Heart left ventricle (tissue), 16 donors: ENCODE measurements around the gene THAP4. TPM values are rescaled to one million over a fixed set of nuclear protein-coding genes. Genes with fewer than 3 reads are reported as not detected.

ENCODE experiments used
- ATAC-seq, 4 donors: fragments of 200-7000 bp; cut with Tn5 transposase; one replicate each; pipeline ENCODE4 v1.9.1; 2020 to 2022; ENCODE audit warnings: moderate library complexity in 4 of 4, mild to moderate bottlenecking in 3 of 4, moderate number of reproducible peaks in 1 of 4
- DNase-seq, 5 donors: peaks; one replicate each; pipeline ENCODE4 v3.0.0-alpha.2; 2020
- H3K27ac ChIP-seq, 12 donors: fragments of 200-600 bp; sonication (generic) in 4 of 12; one replicate each; pipeline versions ENCODE4 v1.5.0 to v1.8.0; 2016 to 2022; ENCODE audit warnings: mild to moderate bottlenecking in 2 of 12
- H3K27me3 ChIP-seq, 9 donors: fragments of 200-600 bp; sonication (generic) in 2 of 9; one replicate each; pipeline versions ENCODE4 v1.5.1 to v1.8.0; 2016 to 2022; ENCODE audit warnings: mild to moderate bottlenecking in 3 of 9
- H3K36me3 ChIP-seq, 9 donors: fragments of 200-600 bp; sonication (generic) in 2 of 9; one replicate each; pipeline versions ENCODE4 v1.5.0 to v1.8.0; 2018 to 2022; ENCODE audit warnings: mild to moderate bottlenecking in 2 of 9
- H3K4me1 ChIP-seq, 12 donors: fragments of 200-600 bp; sonication (generic) in 4 of 12; one replicate each; pipeline versions ENCODE4 v1.5.0 to v1.8.0; 2016 to 2022; ENCODE audit warnings: mild to moderate bottlenecking in 3 of 12
- H3K4me3 ChIP-seq, 12 donors: fragments of 200-600 bp; sonication (generic) in 4 of 12; one replicate each; pipeline versions ENCODE4 v1.5.0 to v1.8.0; 2017 to 2022; ENCODE audit warnings: mild to moderate bottlenecking in 9 of 12, moderate library complexity in 4 of 12
- H3K9me3 ChIP-seq, 12 donors: fragments of 200-600 bp; sonication (generic) in 4 of 12; one replicate each; pipeline versions ENCODE4 v1.5.0 to v1.8.0; 2016 to 2022; ENCODE audit warnings: mild to moderate bottlenecking in 1 of 12
- POLR2A ChIP-seq, 2 donors: fragments of 450-650 bp; IDR thresholded peaks; one replicate each; pipeline ENCODE4 v1.6.1; 2017; ENCODE audit warnings: antibody characterized with exemption in 2 of 2, mild to moderate bottlenecking in 2 of 2, moderate library complexity in 2 of 2
- WGBS, 4 donors: extraction: QIAGEN DNeasy Blood & Tissue Kit in 2 of 4; methylation state at CpG; one replicate each; pipeline versions ENCODE4 v1.1.5 to v1.1.7; 2013 to 2018; 5-methylcytosine and 5-hydroxymethylcytosine counted together
- intact Hi-C, 10 donors: fragments of 100-400 bp; cut with DNase I; formaldehyde crosslinking; loops; one replicate each; pipeline versions ENCODE4 v1.11.1 to v1.14.2; 2022
- polyA plus RNA-seq, 2 donors: library from polyadenylated mRNA; stranded (reverse); fragments of 200-250 nt; gene quantifications; one replicate each; pipeline ENCODE4 v1.2.3, GENCODE V29; 2013
- total RNA-seq, 9 donors: library from RNA; depleted of rRNA in 2 of 9; stranded (reverse); fragments of >200 nt in 2 of 9; fragmentation: NEBNext Ultra II Directional in 3 of 9; extraction: Animal tissue kit (Norgen Biotek cat#: 25700) in 3 of 9; gene quantifications; one replicate each; pipeline versions ENCODE4 v1.1.0 to v1.2.4, GENCODE V29; 2016 to 2023
- TF ChIP-seq, protein P1 (sequence below), 12 donors: fragments of 200-600 bp; sonication (generic) in 4 of 12; IDR thresholded peaks; one replicate each; pipeline versions ENCODE4 v1.5.0 to v1.8.0; 2018 to 2022; ENCODE audit warnings: antibody characterized with exemption in 12 of 12, mild to moderate bottlenecking in 5 of 12
- donor health status: ischemic (EF 13 %, LVEDD 7.1; RV severe dilation, severe dysfunction).
- donor health status: healthy with polysubstance abuse.
- donor health status: DM: no; HTN: yes; CAD: no.
- donor health status: DM: no; HTN: no; CAD: no.
- donor health status: ischemic (EF 25% LVEDD 6.9; RV normal size, moderate dysfunction).
- donor health status: ischemic (EF 25% LVEDD 5.7; RV mildly dilated, moderate dysfunction).
- donor health status: healthy.
- donor health status: DM: yes; HTN: yes; CAD: no.
- donor health status: ischemic (EF 35%, LVEDD 5.7; RV mildly dilated, moderate dysfunction).
- donor health status: nonischemic (EF 11% LVEDD 7.7; RV severe dilation, severe dysfunction).
- donor health status: DM: yes; HTN: yes; CAD: no.
- donor health status: PGD.
- donor health status: ischemic (EF 29% LVEDD 5.4; RV normal size, mild dysfunction).
- donor health status: nonischemic (EF 23%, LVEDD 6.1; RV moderate dilation, normal function).

THAP4 gene
- total and polyA plus RNA-seq, 11 donors = 61.7 to 110 (median 80.4) TPM

DNA sequence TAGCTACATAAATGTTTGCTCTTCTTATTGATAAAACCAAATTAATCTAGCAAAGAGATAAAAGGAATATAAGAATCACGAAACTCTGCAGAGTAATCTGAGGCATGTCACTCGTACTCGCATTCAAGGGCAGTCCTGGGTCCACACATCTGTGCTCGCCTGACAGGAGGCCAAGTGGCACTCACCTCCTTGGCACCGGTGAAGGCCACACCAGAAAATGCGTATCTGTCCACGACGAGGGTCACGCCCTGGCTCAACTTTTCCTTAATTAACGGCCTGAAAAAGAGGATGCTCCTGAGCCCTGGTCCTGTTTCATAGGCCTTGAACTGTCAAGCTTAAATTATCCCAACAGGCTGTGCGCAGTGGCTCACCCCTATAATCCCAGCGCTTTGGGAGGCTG, 43.1 kb upstream of the THAP4 start:
- peaks cover 0 to 91% (median 46%) of the 10 kb centered on the region in 9 donors for H3K36me3 ChIP-seq
- 90 to 94% (median 93%) methylated on average over 12 of the region's 12 CpGs for WGBS, 4 donors
- no peak overlapping the region for H3K4me3 ChIP-seq
- no peak for TF ChIP-seq POLR2A (IDR thresholded peaks at IDR 0.05)
- TF ChIP-seq, protein P1, sequence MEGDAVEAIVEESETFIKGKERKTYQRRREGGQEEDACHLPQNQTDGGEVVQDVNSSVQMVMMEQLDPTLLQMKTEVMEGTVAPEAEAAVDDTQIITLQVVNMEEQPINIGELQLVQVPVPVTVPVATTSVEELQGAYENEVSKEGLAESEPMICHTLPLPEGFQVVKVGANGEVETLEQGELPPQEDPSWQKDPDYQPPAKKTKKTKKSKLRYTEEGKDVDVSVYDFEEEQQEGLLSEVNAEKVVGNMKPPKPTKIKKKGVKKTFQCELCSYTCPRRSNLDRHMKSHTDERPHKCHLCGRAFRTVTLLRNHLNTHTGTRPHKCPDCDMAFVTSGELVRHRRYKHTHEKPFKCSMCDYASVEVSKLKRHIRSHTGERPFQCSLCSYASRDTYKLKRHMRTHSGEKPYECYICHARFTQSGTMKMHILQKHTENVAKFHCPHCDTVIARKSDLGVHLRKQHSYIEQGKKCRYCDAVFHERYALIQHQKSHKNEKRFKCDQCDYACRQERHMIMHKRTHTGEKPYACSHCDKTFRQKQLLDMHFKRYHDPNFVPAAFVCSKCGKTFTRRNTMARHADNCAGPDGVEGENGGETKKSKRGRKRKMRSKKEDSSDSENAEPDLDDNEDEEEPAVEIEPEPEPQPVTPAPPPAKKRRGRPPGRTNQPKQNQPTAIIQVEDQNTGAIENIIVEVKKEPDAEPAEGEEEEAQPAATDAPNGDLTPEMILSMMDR (IDR thresholded peaks at IDR 0.05) = no peak
- no peaks in the 10 kb centered on the region for H3K9me3 ChIP-seq
- DNase-seq (no peak), ATAC-seq (no peak)
- no peak overlapping the region for H3K27ac ChIP-seq
- intact Hi-C loops = no loop called here
- H3K27me3 ChIP-seq = no peaks in the 10 kb centered on the region
- peaks cover 0 to 7% (median 2%) of the 10 kb centered on the region in 12 donors for H3K4me1 ChIP-seq

DNA sequence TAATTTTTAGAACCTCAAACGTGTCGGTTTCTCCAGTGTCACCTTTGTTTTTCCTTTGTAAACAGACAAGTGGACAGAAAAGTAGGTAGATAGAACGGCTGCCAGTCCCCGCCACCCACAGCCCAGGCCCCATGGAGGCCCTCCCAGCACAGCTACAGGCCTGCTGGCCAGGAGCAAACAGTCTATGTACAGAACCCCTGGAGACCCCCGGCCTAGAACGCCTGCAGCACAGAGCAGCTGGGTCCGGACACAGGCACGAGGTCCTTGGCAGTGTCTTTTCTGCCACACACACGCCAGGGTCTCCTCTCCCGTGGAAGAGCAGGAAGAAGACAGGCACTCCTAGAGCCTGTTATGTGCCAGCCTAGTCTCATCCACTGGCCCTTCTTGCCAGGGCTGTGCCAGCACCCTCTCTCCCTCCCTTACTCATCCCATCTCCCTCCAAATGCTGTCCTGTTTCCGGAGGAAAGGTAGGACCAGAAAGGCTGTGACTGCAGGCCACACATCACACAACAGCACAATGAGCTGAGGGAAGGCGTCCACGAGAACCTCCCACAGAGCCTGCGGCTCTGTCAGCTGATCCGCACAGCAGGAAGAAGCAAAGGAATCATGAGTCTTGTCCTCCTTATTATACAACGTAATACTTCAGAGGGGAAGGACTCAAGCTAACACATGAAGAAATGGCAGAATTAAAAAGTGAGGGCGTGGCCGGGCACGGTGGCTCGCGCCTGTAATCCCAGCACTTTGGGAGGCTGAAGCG, 42.0 kb upstream of the THAP4 start:
- intact Hi-C loops = no loop called here
- H3K27me3 ChIP-seq = no peaks in the 10 kb centered on the region
- H3K27ac ChIP-seq = no peak overlapping the region
- TF ChIP-seq POLR2A (IDR thresholded peaks at IDR 0.05) = no peak
- TF ChIP-seq, protein P1 (IDR thresholded peaks at IDR 0.05) = no peak
- H3K4me1 ChIP-seq = peaks cover 0 to 11% (median 4%) of the 10 kb centered on the region in 12 donors
- 88 to 95% (median 94%) methylated on average over 22 of the region's 22 CpGs for WGBS, 4 donors
- no peak for ATAC-seq
- H3K9me3 ChIP-seq = no peaks in the 10 kb centered on the region
- peaks cover 0 to 92% (median 46%) of the 10 kb centered on the region in 9 donors for H3K36me3 ChIP-seq
- H3K4me3 ChIP-seq = no peak overlapping the region
- no peak for DNase-seq

DNA sequence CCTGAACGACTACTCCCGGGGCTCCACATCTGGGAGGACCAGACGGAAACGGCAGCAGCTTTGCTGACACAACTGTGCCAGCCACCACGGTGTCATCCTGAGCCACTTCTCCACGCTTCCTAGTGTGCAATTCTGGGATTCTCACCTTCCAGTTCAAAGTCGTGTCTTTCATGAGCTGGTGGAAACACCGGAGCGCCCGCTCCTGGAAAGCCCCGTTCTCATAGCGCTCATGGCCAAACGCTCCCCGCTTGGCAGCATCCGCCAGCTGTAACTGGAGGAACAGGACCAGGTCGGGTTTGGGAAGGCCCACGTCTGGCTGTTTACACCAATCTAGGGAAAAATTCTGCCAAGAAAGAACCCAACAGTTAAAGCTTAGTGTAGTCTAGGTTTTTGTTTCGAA, 41.3 kb upstream of the THAP4 start:
- no peaks in the 10 kb centered on the region for H3K9me3 ChIP-seq
- TF ChIP-seq POLR2A (IDR thresholded peaks at IDR 0.05) = no peak
- TF ChIP-seq, protein P1 (IDR thresholded peaks at IDR 0.05) = no peak
- WGBS, 4 donors = 92 to 95% (median 94%) methylated on average over 18 of the region's 18 CpGs
- H3K27me3 ChIP-seq = no peaks in the 10 kb centered on the region
- H3K4me1 ChIP-seq = peaks cover 0 to 13% (median 5%) of the 10 kb centered on the region in 12 donors
- DNase-seq = peak in 1 of 5 donors; percentile 28
- no peak overlapping the region for H3K4me3 ChIP-seq
- intact Hi-C loops = no loop called here
- no peak overlapping the region for H3K27ac ChIP-seq
- H3K36me3 ChIP-seq = peaks cover 0 to 89% (median 46%) of the 10 kb centered on the region in 9 donors
- ATAC-seq = no peak

DNA sequence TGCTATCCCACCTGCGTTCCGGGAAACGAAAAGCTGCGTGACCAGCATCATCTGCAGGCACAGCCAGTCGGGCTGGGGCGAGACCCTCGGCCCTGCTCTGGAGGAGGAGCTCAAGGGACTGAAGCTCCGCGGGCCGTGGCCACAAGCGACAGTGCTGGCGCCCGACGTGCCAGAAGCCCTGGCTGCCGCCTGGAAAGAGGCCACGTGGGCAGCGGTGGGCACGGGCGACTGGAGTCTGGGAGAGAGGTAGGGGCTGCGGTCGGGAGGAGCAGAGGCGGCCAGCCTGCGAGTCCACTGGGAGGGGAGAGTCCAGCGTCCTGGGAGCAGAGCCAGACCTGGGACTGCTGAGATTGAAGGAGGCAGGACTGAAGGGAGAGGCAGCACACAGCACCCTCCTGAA, 40.4 kb upstream of the THAP4 start:
- intact Hi-C loops = no loop called here
- H3K9me3 ChIP-seq = no peaks in the 10 kb centered on the region
- ATAC-seq (no peak), DNase-seq (peak in 1 of 5 donors; percentile 34)
- no peak overlapping the region for H3K27ac ChIP-seq
- 91 to 96% (median 94%) methylated on average over 24 of the region's 24 CpGs for WGBS, 4 donors
- peaks cover 0 to 83% (median 52%) of the 10 kb centered on the region in 9 donors for H3K36me3 ChIP-seq
- no peak for TF ChIP-seq POLR2A (IDR thresholded peaks at IDR 0.05)
- TF ChIP-seq, protein P1 (IDR thresholded peaks at IDR 0.05) = no peak
- peaks cover 0 to 13% (median 5%) of the 10 kb centered on the region in 12 donors for H3K4me1 ChIP-seq
- H3K4me3 ChIP-seq = no peak overlapping the region
- no peaks in the 10 kb centered on the region for H3K27me3 ChIP-seq
